ENCODE measurements around the gene CCDC196.

The CCDC196 gene

DNA sequence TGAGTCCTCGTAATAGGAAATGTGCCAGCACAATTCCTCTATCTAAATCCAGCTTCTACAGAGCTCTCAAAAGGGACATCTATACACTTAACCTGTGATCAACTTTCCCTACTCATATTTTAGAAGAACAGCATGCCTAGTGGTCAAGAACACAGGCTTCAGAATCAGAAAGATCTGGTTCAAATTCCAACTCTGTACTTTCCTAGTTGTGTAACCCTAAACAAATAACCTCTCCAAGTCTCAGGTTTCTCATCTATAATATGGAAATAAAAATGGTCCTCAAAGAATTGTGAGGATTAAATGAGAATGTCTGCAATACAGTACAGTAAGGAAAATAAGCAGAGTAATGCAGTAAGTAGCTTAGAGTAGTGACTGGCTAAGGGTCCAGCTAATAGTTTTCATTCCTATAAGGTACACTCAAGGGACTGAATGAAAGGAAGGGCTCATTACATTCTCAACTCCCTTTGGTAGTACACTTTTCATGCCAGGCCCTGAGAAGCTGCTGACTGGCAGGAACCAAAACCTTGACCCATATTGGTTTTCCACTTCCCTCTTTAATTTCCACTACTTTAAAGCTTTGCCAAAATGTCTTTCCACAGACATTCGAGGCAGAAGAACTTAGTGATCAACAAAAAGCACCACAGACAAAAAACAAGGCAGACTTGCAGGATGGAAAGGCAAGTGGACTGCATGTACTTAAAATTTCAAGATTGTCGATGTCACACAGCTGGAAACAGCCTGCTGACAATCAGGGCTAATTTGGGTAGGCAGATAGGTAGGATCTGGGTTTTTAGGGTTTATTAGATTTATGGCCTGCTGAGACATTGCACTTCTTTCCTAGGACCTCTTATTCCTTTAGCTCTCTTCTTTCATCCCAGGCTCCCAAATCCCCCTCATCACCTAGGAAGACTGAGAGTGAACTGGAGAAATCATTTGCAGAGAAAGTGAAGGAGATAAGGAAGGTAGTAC is 4.3 kb downstream of the CCDC196 start:
- in situ Hi-C loops (cut with HindIII; ENCODE audit: low sequenced_read_pairs) = no loop called here
- TF ChIP-seq, protein P1, sequence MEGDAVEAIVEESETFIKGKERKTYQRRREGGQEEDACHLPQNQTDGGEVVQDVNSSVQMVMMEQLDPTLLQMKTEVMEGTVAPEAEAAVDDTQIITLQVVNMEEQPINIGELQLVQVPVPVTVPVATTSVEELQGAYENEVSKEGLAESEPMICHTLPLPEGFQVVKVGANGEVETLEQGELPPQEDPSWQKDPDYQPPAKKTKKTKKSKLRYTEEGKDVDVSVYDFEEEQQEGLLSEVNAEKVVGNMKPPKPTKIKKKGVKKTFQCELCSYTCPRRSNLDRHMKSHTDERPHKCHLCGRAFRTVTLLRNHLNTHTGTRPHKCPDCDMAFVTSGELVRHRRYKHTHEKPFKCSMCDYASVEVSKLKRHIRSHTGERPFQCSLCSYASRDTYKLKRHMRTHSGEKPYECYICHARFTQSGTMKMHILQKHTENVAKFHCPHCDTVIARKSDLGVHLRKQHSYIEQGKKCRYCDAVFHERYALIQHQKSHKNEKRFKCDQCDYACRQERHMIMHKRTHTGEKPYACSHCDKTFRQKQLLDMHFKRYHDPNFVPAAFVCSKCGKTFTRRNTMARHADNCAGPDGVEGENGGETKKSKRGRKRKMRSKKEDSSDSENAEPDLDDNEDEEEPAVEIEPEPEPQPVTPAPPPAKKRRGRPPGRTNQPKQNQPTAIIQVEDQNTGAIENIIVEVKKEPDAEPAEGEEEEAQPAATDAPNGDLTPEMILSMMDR (IDR thresholded peaks at IDR 0.05; ENCODE audit: low read depth, low read length) = no peak
- no peak overlapping the region for H3K4me3 ChIP-seq (ENCODE audit: low read depth, low read length)
- no peak for DNase-seq (ENCODE audit: low read depth, low spot score)

DNA sequence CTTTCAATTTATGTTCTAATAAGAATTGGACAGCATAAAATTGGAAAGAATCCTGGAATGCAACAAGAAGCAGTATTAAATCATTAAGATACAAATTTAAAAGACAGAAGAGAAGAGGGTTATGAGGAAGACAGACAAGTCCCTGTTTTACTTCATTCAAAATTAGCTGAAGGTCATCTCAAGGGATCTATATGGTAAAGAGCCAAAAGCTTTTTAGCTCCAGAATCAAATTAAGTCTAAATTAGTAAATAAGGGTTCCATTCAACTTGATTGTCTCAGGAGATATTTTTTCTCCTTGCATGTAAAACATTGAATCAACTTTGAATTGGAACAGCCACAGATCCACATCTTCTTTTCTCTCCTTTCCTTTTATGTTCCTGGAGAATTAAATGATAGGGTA is 7.6 kb downstream of the CCDC196 start:
- no peak for DNase-seq (ENCODE audit: low read depth, low spot score)
- in situ Hi-C loops (cut with HindIII; ENCODE audit: low sequenced_read_pairs) = no loop called here
- TF ChIP-seq, protein P1 (IDR thresholded peaks at IDR 0.05; ENCODE audit: low read depth, low read length) = no peak
- H3K4me3 ChIP-seq (ENCODE audit: low read depth, low read length) = no peak overlapping the region

DNA sequence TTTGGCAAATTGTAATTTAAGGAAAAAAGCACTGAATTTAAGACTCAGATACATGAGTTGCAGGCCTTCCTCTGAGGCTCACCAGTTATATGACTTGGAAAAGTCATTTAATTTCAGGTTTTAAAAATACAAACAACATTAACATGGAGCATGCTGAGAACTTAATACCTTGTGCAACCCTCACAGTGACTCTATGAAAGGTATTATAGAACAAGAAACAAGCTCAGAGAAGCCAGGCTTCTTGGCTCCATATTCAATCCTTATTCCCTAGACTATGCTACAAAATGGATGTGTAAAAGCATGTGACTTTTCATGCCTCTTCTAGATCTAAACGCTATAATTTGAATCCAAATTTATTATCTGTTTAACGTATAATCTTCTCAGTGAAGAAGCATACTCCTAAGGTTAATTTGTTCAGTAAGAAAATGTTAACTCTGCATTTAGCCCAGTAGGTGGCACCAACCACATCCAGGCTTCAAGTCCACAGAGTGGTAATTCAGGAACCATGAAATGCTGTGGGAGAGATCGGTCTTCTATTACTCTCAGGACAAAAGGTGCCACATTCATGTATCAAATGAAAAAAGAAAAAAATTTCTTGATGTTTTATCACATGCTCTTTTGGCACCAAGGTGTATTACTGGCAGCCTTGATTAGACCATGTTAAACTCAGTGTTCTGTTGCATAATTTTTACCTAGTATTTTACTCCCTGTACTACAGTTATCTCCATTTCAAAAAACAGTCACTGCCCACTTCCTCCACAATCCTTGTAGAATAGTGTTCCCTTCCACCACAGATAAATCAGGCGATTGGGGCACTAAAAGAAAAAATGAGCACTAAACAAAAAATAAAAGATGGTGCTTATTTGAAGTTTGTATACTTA is 9.3 kb downstream of the CCDC196 start:
- peak; percentile 80 for DNase-seq (ENCODE audit: low read depth, low spot score)
- in situ Hi-C loops (cut with HindIII; ENCODE audit: low sequenced_read_pairs) = no loop called here
- TF ChIP-seq, protein P1 (IDR thresholded peaks at IDR 0.05; ENCODE audit: low read depth, low read length) = peak; percentile 81
- no peak overlapping the region for H3K4me3 ChIP-seq (ENCODE audit: low read depth, low read length)

GRCh38 chr14:66496188-66496807 is 10.1 kb downstream of the CCDC196 start:
- peak; percentile 14 for DNase-seq (ENCODE audit: low read depth, low spot score)
- no peak overlapping the region for H3K4me3 ChIP-seq (ENCODE audit: low read depth, low read length)
- TF ChIP-seq, protein P1 (IDR thresholded peaks at IDR 0.05; ENCODE audit: low read depth, low read length) = no peak
- in situ Hi-C loops (cut with HindIII; ENCODE audit: low sequenced_read_pairs) = no loop called here

- no peak overlapping the region for H3K4me3 ChIP-seq (ENCODE audit: low read depth, low read length)
- in situ Hi-C loops (cut with HindIII; ENCODE audit: low sequenced_read_pairs) = no loop called here
- DNase-seq (ENCODE audit: low read depth, low spot score) = no peak
- TF ChIP-seq, protein P1 (IDR thresholded peaks at IDR 0.05; ENCODE audit: low read depth, low read length) = no peak
These were observed 10.7 kb downstream of the CCDC196 start for GRCh38 chr14:66496911-66497310.

GRCh38 chr14:66498311-66498710 is 12.1 kb downstream of the CCDC196 start:
- TF ChIP-seq, protein P1 (IDR thresholded peaks at IDR 0.05; ENCODE audit: low read depth, low read length) = no peak
- in situ Hi-C loops (cut with HindIII; ENCODE audit: low sequenced_read_pairs) = no loop called here
- no peak overlapping the region for H3K4me3 ChIP-seq (ENCODE audit: low read depth, low read length)
- no peak for DNase-seq (ENCODE audit: low read depth, low spot score)
